ENCODE results near the gene FAM241A.

DNA sequence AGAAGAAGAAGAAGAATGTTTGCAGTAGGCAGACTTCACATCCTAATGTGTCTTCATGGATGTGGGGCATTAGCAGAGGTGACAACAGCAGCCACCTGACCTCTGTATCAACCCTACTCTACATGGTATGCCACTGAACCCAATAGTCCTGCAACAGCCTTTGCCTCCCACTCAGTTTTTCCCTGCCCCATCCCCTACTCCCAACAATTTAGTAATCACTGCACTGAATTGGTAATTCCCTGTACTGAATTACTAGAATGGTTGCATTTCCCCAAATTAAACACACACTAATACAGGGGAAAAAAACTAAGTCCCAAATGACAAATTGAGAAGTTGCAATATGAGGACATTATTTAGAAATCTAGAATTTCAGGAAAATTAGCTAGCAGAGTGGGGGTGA, 31.4 kb upstream of the FAM241A start:
- no peak for TF ChIP-seq POLR2A (IDR thresholded peaks at IDR 0.05; ENCODE audit: low read length)
- no peak for TF ChIP-seq GATA1 (IDR thresholded peaks at IDR 0.05; ENCODE audit: low read depth, low read length)
